Natural killer cell (primary cell): Measurements from ENCODE around the gene STAB2. TPM values are rescaled to one million over a fixed set of nuclear protein-coding genes. Genes with fewer than 3 reads are reported as not detected.

Experiments used
- ATAC-seq, 3 donors: fragments of 150-1000 bp in 2 of 3; fragments of 200-7000 bp in 1 of 3; cut with Tn5 transposase; 1 replicate in 1 of 3; 2 replicates in 2 of 3; pipeline ENCODE4 v1.10.0; 2021; ENCODE audit warnings: mild to moderate bottlenecking in 2 of 3, moderate library complexity in 2 of 3
- DNase-seq, 2 donors: peaks; one replicate each; pipeline versions ENCODE4 v3.0.0 to v3.0.0-alpha.2; 2013 to 2021; ENCODE audit warnings: mixed read lengths in 1 of 2
- H3K27ac ChIP-seq: one replicate; pipeline ENCODE4 v1.5.1; 2013; ENCODE audit warnings: mild to moderate bottlenecking, low read length
- H3K27me3 ChIP-seq: one replicate; pipeline ENCODE4 v1.6.1; 2013; ENCODE audit warnings: low read length; ENCODE audit not compliant: control insufficient read depth, insufficient read depth
- H3K36me3 ChIP-seq: one replicate; pipeline ENCODE4 v1.6.1; 2013; ENCODE audit warnings: low read length; ENCODE audit not compliant: control insufficient read depth, insufficient read depth
- H3K4me1 ChIP-seq: one replicate; pipeline ENCODE4 v1.6.1; 2013; ENCODE audit warnings: low read length; ENCODE audit not compliant: control insufficient read depth, insufficient read depth
- H3K4me3 ChIP-seq: one replicate; pipeline ENCODE4 v1.5.1; 2013; ENCODE audit warnings: low read length
- H3K9me3 ChIP-seq: one replicate; pipeline ENCODE4 v1.6.1; 2013; ENCODE audit warnings: low read length; ENCODE audit not compliant: control insufficient read depth, insufficient read depth
- H3K27ac Mint-ChIP-seq, 2 donors: one replicate each; pipeline ENCODE4 v1.8.0; 2022; ENCODE audit warnings: mild to moderate bottlenecking in 2 of 2, mixed read lengths in 2 of 2, moderate library complexity in 1 of 2
- H3K27me3 Mint-ChIP-seq, 2 donors: one replicate each; pipeline ENCODE4 v1.8.0; 2022; ENCODE audit warnings: low read depth in 2 of 2, mixed read lengths in 2 of 2
- H3K36me3 Mint-ChIP-seq: one replicate; pipeline ENCODE4 v1.8.0; 2022; ENCODE audit warnings: mixed read lengths
- H3K4me1 Mint-ChIP-seq, 2 donors: one replicate each; pipeline ENCODE4 v1.8.0; 2022; ENCODE audit warnings: mixed read lengths in 2 of 2
- H3K4me3 Mint-ChIP-seq: one replicate; pipeline ENCODE4 v1.8.0; 2022; ENCODE audit warnings: mild to moderate bottlenecking, moderate library complexity, mixed read lengths
- H3K9me3 Mint-ChIP-seq, 2 donors: one replicate each; pipeline ENCODE4 v1.8.0; 2022; ENCODE audit warnings: mixed read lengths in 2 of 2
- CTCF ChIP-seq: fragments of 200-600 bp; IDR thresholded peaks from one replicate; pipeline ENCODE4 v1.8.0; 2022; ENCODE audit warnings: antibody characterized with exemption
- WGBS: methylation state at CpG from one replicate; pipeline ENCODE4 v1.1.7; 2013; ENCODE audit warnings: missing lambda C conversion rate; ENCODE audit not compliant: insufficient coverage; 5-methylcytosine and 5-hydroxymethylcytosine counted together
- intact Hi-C: fragments of 100-400 bp; cut with micrococcal nuclease; formaldehyde crosslinking; loops from one replicate; pipeline ENCODE4 v1.14.2; 2022
- total RNA-seq, 4 donors: library from RNA; stranded (reverse); fragments of 120-200 nt in 1 of 4; gene quantifications; one replicate each; pipeline versions ENCODE4 v1.2.3 to v1.2.4, GENCODE V29; 2013 to 2022

Gene STAB2
- total RNA-seq, 3 donors from 2014 or later (not counting 1 experiment from before 2014, with no cell fraction given) = not detected

- Histone ChIP-seq H3K36me3 (no peaks in the 10 kb centered on the region), H3K4me1 (no peaks in the 10 kb centered on the region), H3K9me3 (peaks cover 3% of the 10 kb centered on the region), H3K4me3 (no peak overlapping the region), H3K27me3 (peaks cover 8% of the 10 kb centered on the region), H3K27ac (no peak overlapping the region)
- Mint-ChIP-seq H3K4me3 (no peak overlapping the region), H3K27me3 (peaks cover 14 to 65% of the 10 kb centered on the region in 2 donors), H3K9me3 (peaks cover 10% of the 10 kb centered on the region in 2 donors), H3K27ac (no peak overlapping the region), H3K4me1 (no peaks in the 10 kb centered on the region), H3K36me3 (peaks cover 22% of the 10 kb centered on the region)
- intact Hi-C loops = no loop called here
- WGBS = 87% methylated on average over 1 of the region's 1 CpG
- DNase-seq = no peak
- ATAC-seq = no peak
- TF ChIP-seq CTCF = no peak
Measured at GRCh38 chr12:103569278-103569677, 17.8 kb upstream of the STAB2 start.

DNA sequence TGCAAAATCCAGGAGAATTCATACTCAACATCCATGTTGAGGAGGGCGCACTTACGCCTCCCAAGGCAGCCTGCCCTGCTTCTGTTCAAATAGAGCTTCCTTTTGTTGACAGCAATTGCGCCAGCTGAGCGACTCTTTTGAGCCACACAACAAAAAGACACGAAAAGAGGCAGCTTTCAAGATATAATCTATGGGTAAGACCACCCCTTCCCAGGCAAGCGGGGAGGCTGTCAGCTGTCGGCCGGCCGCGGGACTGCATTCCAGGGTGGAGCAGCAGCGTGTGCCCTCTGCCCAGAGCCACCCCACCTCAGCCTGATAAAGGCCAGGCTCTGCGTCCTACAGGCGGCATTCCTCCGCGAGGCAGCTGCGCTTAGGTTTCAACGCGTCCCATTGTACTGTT, 15.8 kb upstream of the STAB2 start:
- DNase-seq = no peak
- Histone ChIP-seq H3K4me1 (peaks cover 4% of the 10 kb centered on the region), H3K9me3 (no peaks in the 10 kb centered on the region), H3K27me3 (peaks cover 8% of the 10 kb centered on the region), H3K4me3 (no peak overlapping the region), H3K27ac (no peak overlapping the region), H3K36me3 (no peaks in the 10 kb centered on the region)
- no peak for ATAC-seq
- intact Hi-C loops = no loop called here
- Mint-ChIP-seq H3K36me3 (peaks cover 11% of the 10 kb centered on the region), H3K4me3 (no peak overlapping the region), H3K27me3 (peaks cover 23 to 72% of the 10 kb centered on the region in 2 donors), H3K4me1 (peaks cover 6% of the 10 kb centered on the region in 2 donors), H3K27ac (no peak overlapping the region), H3K9me3 (peaks cover 4 to 7% of the 10 kb centered on the region in 2 donors)
- 22% methylated on average over 18 of the region's 18 CpGs for WGBS
- no peak for TF ChIP-seq CTCF

DNA sequence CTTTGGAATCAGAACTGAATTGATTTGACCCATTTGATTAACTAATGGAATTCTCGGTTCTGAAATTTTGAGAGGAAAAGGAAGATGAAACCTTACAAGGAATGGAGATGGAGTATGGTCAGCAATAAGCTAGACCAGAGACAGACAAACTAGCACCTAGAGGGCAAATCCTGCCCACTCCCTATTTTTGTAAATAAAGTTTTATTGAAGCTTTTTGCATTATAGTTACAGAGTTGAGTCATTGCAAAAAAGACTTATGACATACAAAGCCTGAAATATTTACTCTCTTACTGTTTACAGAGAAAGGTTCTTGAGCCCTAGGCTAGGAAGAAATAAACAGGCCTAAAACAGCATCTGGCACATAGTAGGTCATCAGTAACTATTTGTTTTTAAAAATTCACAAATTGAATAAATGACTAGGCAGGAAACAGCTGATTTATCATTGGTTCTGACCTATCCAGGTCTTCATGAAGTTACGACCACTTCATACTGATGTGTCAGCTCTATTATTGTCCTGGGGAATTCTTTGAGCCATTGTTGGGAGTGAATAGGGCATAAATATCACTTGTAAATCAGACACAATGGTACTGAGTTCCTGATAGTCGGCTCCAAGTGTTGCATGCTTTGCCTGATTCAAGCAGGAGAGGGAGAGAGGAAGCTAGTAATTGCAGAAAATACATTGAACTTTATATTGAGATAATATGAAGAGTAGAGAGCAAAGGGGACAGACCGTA, 14.6 kb upstream of the STAB2 start:
- H3K9me3 Mint-ChIP-seq = peaks cover 2% of the 10 kb centered on the region in 2 donors
- peaks cover 8% of the 10 kb centered on the region for H3K27me3 ChIP-seq

More for the DNA sequence above, 14.6 kb upstream of the STAB2 start:
- intact Hi-C loops = no loop called here
- H3K27me3 Mint-ChIP-seq = peaks cover 23 to 64% of the 10 kb centered on the region in 2 donors
- 79% methylated on average over 4 of the region's 4 CpGs for WGBS
- ATAC-seq (no peak), DNase-seq (no peak)
- no peak overlapping the region for H3K27ac ChIP-seq
- peaks cover 4% of the 10 kb centered on the region for H3K4me1 ChIP-seq
- H3K36me3 Mint-ChIP-seq = peaks cover under 1% of the 10 kb centered on the region
- no peak for TF ChIP-seq CTCF
- no peak overlapping the region for H3K4me3 ChIP-seq
- H3K36me3 ChIP-seq = no peaks in the 10 kb centered on the region
- H3K4me3 Mint-ChIP-seq = no peak overlapping the region
- no peaks in the 10 kb centered on the region for H3K9me3 ChIP-seq
- H3K4me1 Mint-ChIP-seq = peaks cover 6% of the 10 kb centered on the region in 2 donors
- H3K27ac Mint-ChIP-seq = no peak overlapping the region
